Anterior cingulate cortex (tissue), 58 donors: ENCODE results near the gene HECW1.

Experiments used
- DNase-seq, 58 donors: peaks; one replicate each; lab custom pipeline; 2025; lab: John Stamatoyannopoulos, UW

The HECW1 gene

DNA sequence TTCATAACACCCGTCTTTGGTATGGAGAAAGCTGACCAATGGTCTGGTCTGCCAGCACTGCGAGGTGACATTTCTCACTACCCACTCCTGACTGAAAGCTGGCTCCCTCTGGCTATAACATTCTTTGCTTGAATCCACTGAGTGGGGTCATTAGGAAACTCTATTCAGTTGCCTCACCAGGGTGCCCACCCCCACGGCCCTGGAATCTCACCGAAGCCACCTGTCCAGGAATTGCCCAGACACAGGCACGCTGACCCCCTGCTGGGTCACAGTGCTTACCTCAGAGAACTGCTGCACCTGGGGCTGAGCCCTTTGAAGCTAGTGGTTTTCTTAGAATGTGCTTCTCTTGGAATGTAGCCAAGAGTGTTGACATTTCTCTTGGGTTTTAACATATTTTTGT is 28.6 kb downstream of the HECW1 start:
- DNase-seq = no peak

DNA sequence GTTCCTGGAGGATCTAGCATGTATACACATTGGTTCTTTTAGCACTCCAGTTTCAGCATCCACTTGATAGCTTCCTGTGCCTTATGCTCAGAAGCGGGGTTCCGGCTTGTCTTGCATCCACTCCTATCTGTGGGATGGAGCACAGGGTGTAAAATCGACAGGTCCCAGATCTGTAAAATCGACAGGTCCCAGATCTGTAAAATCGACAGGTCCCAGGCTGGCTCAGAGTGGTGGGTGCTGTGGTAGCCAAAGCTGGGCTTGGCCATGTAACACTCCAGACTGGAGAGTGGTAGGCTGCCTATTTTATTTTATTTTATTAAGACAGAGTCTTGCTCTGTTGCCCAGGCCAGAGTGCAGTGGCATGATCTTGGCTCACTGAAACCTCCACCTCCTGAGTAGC is 30.3 kb downstream of the HECW1 start:
- no peak for DNase-seq

DNA sequence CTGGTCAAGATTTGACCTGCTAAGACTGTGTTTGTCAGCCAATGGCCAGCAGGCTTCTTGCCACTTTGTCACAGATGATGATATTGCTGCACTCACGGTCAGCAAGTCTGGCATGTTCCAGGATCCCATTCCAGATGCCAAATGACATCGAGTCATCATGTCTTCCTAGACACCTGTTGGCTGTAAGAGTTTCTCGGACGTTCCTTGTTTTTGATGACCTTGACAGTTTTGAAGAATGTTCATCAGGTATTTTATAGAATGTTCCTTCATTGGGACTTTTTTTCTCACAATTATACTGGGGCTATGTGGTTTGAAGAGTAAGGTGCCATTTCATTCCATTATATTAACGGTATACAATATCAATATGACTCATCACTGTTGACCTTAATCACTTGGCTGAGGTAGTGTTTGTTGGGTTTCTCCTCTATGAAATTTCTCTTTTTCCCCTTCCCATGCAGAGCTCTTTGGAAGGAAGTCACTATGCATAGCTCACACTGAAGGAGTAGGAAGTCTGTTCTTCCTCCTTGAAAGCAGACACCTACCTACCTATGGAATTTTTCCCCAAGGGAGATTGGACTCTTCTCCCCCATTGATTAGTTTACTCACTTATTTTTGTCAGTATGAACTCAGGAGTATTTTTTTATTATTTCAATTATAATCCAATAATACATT is 31.6 kb downstream of the HECW1 start:
- no peak for DNase-seq

DNA sequence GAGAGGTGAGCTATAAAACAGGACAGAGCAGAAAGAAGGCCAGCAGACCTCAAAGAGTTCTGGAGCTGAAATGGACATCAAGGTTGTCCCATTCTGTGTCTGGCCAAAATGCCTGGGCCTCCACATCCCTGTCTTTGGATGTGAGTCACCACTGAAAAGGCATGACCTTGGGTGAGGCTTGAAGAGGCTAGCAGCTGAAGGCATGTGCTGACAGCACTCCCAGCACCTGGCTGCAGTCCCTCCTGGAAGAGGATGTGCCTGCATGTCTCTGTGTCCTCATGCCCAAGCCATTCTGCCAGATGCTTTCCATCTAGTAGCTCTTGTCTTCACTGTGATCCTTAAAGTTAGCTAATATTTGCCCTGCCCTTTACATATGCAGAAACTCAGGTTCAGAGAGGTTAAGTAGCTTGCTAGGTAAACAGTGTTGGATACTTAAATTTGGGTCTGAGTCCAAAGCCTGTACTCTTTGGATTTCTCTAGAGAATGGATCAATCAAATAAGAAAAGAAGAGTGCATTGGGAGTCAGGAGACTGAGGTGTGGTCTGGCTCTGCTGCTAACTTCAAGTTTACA is 35.8 kb downstream of the HECW1 start:
- no peak for DNase-seq

DNA sequence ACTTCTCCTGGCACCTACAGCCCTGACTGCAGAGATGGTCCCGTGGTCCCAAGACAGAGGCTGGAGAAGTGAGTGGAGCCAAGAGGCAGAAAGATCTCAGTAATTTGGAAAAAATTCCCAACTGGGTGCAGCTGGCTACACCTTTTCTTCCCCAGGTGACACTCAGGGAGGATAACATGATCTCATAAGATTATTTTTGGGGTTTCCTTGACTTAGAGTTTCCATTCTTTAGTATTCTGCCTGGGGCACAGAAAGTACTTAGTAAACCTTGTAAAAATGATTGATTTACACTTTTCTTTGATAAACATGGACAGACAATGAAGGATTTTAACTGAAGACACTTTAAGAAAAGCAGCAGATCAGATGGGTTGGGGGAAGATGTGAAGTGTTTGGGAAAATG is 38.6 kb downstream of the HECW1 start:
- no peak for DNase-seq

DNA sequence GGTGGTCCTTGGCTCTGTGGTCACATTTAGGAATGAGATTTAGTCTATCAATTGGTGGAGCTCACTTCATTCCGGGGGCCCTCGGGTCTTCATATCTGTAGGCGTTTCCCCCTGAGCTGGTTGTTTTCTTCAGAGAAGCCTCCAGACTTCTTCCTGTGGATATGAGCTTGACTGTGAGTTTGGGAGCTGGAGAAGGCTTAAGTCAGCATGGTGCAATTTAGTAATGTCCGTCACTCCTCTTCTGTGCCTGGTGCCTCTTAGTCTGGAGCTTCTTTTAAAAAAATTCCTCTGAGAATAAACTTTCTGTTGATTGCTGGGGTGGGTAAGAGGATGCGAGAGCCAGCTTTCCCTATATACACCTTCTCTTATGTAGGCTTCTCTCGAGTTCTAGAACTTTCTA is 40.2 kb downstream of the HECW1 start:
- no peak for DNase-seq

DNA sequence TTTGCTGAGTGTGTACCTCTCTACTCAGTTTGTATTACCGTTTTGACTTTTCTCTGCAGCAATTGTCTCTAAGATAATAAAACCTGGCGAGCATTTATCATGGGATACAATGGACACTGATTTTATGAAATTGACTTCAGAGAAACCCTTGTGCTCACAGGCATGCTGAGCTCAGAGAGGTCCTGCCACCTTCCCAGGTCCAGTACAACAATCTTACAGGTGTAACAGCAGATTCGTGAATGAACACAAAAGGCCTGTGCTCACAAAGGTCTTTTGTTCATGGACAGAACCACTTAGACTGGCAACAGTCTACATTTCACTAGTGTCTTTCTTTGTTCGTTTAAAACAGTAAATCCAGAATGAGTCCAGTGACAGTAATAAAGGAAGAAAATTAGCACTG is 43.2 kb downstream of the HECW1 start:
- no peak for DNase-seq

DNA sequence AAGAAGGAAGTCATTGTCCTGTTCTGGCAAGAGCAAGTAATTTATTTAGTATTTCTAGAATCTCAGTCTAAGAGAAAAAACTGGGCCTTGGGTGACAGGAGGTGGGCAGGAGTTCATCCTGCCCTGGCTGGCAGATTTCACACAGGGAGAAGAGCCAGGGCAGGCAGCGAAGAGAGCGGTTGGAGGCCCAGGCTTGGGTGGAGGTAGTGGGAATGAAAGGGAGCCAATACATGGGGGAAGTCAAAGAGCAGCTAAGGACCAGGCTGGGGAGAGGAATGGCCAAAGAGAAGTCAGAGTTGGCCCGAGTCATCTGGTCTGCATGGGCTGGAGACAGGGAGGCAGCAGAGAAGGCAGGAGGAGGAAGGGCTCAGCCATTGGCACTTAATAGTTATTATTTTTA is 51.4 kb downstream of the HECW1 start:
- DNase-seq = no peak

DNA sequence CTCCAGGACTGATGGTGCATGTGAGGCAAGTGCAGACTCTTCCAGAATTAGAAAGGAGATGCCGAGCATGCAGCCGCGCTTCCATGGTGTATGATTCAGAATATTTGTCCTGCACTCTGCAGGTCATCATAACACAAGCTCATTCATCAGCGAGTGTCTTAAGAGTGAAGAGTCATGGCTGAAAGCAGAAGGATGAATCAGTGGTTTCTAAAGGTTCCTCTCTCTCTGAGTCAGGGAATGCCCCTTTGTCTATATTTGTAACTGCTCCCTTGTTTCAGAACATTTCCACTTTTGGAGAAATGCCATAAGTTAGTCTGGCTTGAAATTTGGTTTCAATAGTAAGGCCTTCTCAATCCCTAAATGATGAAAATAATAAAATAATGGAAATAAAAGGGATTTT is 52.3 kb downstream of the HECW1 start:
- DNase-seq = peak in 6 of 58 donors; percentile 1 to 27 (median 12)

DNA sequence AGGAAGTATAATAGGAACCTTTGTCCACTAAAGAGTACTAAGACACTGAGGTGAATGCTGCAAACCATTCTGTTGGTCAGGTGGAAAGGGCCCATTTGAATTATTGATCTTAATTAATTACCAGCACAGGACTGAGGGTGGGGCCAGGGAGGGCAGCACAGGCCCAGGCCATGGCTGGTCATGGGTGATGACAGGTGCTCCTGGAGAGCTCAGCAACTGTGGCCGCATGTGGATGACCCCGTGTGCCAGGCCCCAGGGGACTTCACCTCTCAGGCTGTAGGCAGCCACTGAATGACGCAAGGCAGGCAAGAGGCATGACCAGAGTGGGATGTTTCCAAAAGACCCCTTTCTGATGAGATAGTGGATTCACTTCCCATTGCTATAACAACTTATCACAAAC is 54.2 kb downstream of the HECW1 start:
- DNase-seq = no peak

DNA sequence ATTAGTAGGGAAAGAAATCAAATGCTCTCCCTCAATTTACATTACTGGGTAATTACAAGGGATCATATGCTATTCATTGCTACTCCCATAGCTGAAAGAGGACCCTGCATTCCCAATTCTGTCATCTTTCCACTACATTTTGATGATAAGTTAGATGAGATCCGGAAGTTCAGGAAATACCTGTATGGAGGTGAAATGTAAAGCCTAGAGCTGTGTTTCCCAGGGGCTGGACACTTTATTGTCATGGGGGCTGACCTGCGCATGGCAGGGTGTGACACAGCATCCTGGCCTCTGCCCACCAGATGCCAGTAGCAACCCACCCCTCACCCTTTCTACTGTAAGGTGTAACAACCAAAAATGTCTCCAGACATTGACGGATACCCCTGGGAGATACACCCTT is 56.6 kb downstream of the HECW1 start:
- DNase-seq = no peak

DNA sequence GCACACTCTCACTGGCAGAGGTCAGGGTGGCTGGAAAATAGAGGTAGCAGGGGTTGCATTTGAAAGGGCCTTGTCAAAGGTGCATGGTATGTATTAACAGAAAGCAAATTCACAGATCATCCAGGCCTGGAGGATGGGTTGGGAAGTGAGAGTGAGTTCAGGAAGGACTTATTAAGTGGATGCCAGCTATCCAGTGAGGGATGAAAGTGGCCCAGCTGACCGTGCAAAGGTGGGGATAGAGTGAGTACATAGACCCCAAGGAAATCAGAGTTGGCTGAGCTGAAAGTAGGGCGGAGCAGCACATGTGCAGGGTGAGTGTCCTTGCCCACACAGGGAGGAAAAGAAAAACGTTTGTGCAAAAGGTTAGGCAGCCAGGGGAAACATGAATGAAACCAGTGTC is 58.1 kb downstream of the HECW1 start:
- peak in 2 of 58 donors; percentile 5 to 11 for DNase-seq

DNA sequence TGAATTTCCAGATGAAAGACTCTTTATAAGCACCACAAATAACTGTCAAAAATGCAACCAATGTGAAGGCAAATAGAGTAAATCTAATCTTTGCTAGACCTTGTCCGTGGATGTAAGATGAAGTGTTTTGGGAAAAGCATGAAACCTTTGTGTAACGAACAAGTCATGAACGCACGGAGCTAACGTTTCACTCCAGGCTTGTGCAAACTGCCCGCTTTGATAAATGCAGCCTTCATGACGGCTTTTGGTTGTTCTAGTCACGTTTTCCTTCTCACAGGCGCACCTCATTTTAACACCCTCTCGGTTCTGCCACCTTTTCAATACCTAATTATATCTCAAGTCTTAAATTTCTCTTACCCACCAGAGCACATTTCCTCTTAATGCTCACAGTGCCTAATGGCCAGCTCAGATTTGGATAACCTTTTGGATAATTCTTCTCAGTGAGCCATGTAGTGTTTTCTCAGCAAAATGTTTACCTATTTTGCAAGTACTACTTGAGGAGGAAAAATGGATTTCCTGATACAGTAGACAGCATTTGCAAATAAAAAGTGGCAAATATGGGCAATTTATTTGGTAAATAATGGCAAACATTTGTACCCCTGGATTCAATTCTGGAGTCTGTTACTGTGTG is 63.2 kb downstream of the HECW1 start:
- DNase-seq = no peak

DNA sequence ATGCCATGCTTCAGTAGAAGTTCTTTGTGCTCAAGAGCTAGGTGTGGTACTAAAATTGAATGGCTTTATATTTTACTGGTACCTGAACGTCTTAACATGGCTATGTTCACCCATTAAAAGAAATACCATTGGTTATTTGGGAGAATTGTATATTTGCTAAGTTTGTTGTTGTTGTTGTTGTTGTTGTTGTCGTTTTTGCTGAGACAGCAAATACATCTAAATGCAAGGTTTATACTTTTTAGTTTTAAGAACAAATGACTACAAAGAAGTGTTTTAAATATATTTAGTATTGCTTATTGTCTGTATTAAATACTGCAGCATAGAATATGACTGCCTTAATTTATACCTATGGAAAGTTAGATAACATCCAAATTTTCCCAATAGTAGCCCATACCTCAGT is 66.9 kb downstream of the HECW1 start:
- no peak for DNase-seq

DNA sequence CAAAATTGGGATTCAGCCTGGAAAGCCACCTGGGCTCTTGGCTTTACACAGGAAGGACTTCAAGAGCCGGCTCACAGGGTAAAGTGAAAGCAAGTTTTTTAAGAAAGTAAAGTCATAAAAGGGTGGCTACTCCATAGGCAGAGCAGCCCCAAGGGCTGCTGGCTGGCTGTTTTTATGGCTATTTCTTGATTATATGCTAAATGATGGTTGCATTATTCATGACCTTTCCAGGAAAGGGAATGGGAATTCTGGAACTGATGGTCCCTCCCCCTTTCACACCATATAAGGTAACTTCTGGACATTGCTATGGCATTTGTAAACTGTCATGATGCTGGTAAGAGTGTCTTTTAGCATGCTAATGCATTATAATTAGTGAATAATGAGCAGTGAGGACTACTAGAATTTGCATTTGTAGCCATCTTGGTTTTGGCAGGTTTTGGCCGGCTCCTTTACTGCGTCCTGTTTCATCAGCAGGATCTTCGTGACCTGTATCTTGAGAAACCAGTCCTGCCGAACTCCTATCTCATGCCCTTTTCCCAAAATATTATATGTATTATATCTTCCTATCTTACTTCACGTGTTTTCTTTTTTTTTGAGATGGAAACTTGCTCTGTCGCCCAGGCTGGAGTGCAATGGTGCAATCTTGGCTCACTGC is 80.5 kb downstream of the HECW1 start:
- no peak for DNase-seq

DNA sequence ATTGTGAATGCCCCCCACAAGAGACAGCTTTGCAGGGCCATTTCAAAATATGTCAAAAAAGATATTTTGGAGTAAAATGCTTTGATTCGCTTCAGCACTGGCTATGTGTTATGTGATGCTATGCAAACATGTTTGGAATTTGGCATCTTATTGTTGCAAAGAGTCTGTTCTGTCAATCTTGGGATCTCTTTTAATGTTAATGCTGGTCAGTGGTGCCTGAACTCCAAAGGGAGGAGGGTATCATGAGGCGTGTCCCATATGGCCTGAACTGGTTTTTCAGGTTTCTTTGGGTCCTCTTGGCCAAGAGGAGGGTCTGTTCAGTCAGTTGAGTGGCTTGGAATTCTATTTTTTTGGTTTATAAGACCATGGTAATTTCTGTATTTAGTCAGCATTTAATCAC is 81.4 kb downstream of the HECW1 start:
- DNase-seq = no peak

DNA sequence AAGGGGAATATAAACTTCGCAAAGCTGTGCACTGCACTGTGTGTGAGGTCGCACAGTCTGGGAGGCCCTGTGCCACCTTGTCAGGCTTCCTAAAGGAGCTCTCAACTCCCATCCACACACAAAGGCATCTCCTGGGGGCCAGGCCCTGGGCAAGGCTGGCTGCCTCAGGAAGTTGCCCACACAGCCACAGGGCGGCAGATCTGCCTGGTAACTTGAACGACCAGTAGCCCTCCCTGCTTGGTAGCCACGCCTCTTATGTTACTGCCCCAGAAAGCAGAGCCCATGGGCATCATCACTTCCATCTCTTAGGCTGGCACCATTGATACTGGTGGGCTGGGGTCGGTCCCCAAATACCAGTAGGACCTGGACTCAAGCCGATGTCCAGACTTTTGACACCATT is 82.8 kb downstream of the HECW1 start:
- no peak for DNase-seq

DNA sequence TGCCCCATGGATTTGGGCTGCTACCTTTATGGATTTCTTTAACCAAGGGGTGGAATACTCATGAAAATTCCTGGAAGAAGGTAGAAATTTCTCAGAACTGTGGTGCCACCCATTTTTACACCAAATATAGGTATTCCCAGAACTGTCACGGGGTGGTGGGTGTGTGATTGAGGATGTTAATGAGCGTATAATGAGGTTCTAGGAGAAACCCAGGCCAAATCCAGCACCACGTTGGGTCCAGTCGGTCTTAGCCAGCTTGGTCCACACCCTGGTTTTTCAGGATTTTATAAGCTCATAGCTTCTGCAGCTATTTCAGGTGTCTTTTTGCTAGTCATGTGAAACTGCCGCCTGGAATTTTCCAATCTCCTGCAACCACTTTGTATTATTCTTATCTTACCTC is 83.3 kb downstream of the HECW1 start:
- peak in 1 of 58 donors; percentile 8 for DNase-seq

DNA sequence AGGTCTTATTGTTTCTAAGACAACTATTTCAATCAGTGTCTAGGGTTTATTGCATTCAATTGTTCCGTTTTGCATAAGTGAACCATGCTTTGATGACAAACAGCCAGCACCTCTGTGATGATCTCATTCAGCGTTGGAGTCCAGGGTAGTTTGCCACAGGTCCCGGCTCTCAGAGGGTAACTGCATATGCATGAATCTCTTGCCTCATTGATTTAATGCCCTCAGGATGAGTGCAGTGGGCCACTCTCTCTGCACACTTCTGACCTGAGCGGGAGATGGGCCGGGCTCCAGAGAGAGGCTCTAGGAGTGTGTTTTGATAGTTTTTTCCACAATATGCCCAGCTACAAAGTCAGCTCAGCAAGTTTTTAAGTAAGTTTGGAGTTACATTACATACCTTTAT is 83.9 kb downstream of the HECW1 start:
- DNase-seq = no peak

DNA sequence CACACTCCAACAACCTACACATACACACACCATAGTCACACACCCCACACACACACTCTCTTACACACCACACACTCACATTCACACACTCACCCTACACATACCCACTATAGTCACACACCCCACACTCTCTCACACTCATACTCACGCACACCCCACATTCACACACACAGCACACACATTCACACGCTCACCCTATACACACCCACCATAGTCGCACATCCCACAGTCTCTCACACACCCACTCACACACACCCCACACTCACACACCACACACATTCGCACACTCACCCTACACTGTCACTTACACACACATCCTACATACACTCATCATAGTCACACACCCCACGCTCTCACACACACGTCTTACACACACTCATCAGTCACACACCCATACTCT is 85.6 kb downstream of the HECW1 start:
- no peak for DNase-seq

DNA sequence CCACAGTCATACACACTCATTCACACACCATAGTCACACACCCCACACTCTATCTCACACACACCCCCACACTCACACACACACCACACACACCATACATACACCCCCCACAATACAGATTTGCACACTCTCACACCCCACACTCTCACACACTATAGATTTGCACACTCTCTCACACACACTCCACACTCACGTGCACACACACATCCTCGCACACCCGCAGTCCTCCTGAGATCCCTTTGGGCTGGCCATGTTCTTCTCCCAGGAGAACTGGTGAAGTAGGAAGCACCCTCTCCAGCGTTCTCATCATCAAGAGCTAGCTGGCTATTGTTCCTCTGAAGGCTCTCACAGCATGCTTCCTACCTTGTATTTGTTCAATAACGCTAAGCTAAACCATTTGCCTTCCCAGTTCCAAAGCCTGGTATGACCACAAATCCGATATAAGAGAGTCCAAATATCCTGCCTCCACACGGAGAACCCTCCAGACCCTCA is 86.2 kb downstream of the HECW1 start:
- no peak for DNase-seq
